Brain microvascular endothelial cell (primary cell): ENCODE measurements around the gene AUNIP.

ENCODE experiments used
- DNase-seq: peaks from one replicate; pipeline ENCODE4 v3.0.0-alpha.2; 2020
- H3K27ac ChIP-seq: fragments of 250-450 bp; sonication (Bioruptor Pico); 2 replicates; pipeline ENCODE4 v1.5.1; 2020; ENCODE audit warnings: mild to moderate bottlenecking, moderate library complexity
- H3K27me3 ChIP-seq: fragments of 250-450 bp; sonication (Bioruptor Pico); replicated peaks from 2 replicates; pipeline ENCODE4 v1.5.1; 2020; ENCODE audit warnings: mild to moderate bottlenecking
- H3K36me3 ChIP-seq: fragments of 250-450 bp; sonication (Bioruptor Pico); replicated peaks from 2 replicates; pipeline ENCODE4 v1.5.1; 2020; ENCODE audit warnings: mild to moderate bottlenecking
- H3K4me3 ChIP-seq: 2 replicates; pipeline ENCODE4 v1.5.1; 2011; ENCODE audit warnings: low read depth, mild to moderate bottlenecking, control low read depth, low read length, moderate library complexity
- in situ Hi-C: cut with HindIII; loops from 2 replicates; pipeline ENCODE4 v1.10.0; 2017; ENCODE audit warnings: low sequenced_read_pairs, low pct_ligation_motif_present
- TF ChIP-seq, protein P1 (sequence below): IDR thresholded peaks from 2 replicates; pipeline ENCODE4 v1.5.1; 2011; ENCODE audit warnings: low read depth, mild to moderate bottlenecking, moderate library complexity, low read length, control low read depth, inconsistent platforms; ENCODE audit errors: missing control alignments

AUNIP gene

DNA sequence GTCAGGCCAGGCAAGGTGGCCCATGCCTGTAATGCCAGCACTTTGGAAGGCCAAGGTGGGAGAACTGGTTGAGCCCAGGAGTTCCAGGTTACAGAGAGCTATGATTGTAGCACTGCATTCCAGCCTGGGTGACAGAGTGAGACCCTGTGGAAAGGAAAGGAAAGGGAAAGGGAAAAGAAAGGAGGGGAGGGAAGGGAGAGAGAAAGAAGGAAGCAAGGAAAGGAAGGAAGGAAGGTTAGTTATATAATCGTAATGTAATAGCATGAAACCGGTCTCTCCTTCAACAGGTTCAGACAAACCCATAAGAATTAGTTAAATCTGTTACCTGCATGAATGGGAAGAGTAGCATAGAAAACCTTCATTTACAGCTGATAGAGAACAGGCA is 17.4 kb upstream of the AUNIP start:
- H3K36me3 ChIP-seq = no peaks in the 10 kb centered on the region
- H3K27me3 ChIP-seq = no peaks in the 10 kb centered on the region
- H3K4me3 ChIP-seq = no peak overlapping the region
- H3K27ac ChIP-seq = no peak overlapping the region
- in situ Hi-C loops = no loop called here
- TF ChIP-seq, protein P1, sequence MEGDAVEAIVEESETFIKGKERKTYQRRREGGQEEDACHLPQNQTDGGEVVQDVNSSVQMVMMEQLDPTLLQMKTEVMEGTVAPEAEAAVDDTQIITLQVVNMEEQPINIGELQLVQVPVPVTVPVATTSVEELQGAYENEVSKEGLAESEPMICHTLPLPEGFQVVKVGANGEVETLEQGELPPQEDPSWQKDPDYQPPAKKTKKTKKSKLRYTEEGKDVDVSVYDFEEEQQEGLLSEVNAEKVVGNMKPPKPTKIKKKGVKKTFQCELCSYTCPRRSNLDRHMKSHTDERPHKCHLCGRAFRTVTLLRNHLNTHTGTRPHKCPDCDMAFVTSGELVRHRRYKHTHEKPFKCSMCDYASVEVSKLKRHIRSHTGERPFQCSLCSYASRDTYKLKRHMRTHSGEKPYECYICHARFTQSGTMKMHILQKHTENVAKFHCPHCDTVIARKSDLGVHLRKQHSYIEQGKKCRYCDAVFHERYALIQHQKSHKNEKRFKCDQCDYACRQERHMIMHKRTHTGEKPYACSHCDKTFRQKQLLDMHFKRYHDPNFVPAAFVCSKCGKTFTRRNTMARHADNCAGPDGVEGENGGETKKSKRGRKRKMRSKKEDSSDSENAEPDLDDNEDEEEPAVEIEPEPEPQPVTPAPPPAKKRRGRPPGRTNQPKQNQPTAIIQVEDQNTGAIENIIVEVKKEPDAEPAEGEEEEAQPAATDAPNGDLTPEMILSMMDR = no peak
- DNase-seq = no peak

DNA sequence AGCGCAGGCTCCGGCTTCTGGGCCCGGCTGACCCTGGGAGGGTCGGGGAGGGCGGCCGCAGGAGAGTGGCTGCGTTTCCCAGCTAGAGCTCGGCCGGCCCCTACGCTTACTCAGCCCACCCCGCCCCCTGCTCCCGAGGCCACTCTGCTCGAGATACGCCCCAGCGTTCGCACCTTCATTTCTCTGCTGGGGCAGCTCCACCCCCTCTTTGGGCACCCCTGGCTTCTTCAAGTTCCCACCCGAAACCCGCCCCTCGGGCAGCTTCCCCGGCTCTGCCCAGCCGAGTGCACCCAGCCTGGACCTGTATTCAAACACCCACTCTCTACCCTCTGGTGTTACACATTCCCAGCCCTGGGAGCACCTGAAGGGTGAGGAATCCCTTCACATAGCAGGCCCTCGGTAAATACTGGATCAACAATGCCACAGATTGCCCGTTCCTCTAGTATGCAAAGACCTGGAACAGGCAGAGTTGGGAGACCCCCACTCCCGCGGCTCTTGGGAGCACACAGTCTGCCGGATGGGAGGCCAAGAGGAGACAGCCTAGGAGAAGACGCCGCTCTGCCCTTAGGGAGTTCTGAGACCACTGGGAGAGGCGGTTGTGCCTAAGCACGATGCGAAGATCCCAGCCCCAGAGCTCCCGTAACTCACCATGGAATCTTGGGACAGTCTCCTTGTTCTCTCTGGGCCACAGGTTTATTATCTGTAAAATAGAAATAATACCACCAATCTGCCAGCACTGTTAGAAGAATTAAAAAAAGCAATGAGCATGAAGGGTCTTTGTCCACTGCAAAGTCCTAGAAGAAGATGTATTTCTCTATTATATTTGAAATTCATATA is 16.8 kb upstream of the AUNIP start:
- TF ChIP-seq, protein P1 = no peak
- DNase-seq = no peak
- no peak overlapping the region for H3K27ac ChIP-seq

DNA sequence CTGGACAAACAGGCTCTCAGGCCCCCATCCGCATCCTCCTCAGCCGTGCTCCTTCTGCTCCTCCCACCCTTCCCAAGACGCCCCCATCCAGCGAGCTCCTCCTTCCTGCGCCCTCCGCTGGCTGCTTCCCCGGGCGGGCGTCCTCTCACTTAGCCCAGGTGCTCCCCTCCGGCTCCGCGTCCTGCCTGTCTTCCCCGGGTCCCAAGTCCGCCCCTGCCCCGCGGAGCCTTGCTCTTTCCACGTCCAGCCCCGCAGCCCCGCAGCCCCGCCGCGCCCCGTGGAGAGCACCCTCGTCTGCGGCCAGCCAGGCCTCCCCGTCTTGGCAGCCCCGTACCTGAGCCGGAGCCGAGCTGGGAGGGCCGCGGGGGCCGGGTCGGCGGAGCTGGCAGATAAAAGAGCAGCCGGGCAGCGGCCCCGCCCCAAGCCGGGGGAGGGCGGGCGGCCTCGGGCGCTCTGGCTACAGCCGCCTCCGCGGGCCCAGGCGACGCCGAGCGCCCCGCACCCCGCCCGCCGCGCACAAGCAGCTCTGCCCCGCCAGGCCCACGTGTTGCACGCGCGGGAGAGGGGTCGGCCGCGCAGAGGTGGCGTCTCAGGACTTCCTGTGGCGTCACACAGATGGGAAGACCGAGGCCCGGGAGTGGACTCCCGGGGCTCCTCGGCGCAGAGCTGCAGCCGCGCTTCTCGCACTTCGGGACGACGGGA is 16.0 kb upstream of the AUNIP start, which contains the start of gene PAQR7:
TSS of gene PAQR7 (minus strand) at position 555 of the 702 bp plus-strand sequence. CDS start 11,869 bp downstream, outside the sequence.
- peak; percentile 44 for DNase-seq
- in situ Hi-C loops = no loop called here
- Histone ChIP-seq H3K4me3 (peak within 1 kb of the TSS; percentile 66), H3K27ac (peak within 1 kb of the TSS; percentile 39), H3K36me3 (peaks cover 2% of the 10 kb centered on the region), H3K27me3 (no peaks in the 10 kb centered on the region)
- TF ChIP-seq, protein P1 = peak; percentile 36

More for the DNA sequence above, 16.8 kb upstream of the AUNIP start:
- H3K4me3 ChIP-seq = peak overlapping the region; percentile 66
- H3K27me3 ChIP-seq = no peaks in the 10 kb centered on the region
- no peaks in the 10 kb centered on the region for H3K36me3 ChIP-seq
- in situ Hi-C loops = no loop called here

DNA sequence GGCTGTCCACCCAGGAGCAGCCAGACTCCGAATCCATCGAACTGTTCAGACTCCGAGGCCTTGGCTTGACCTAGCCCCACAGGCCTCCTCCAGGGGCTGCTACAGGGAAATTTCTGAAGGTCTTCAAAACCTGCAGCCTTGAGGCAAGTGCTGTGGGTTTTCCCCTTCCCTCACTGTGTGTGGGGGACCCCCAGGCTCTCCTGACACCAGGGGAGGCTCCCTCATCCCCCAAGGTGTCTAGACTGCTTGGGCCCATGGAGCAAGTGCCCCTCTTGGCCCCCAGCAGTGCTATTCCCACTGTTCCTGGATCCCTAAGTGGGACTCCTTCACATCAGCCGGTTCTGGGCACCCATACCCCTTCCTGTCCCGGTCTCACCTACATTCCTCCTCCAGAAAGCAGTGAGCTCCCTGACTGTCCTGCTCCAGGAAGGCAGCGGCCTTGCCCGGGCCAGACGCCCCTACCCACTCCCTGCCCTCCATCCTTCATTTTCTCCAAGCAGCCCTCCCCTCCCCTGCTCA is 15.4 kb upstream of the AUNIP start:
- no peak for DNase-seq
- in situ Hi-C loops = no loop called here
- H3K27ac ChIP-seq = no peak overlapping the region

DNA sequence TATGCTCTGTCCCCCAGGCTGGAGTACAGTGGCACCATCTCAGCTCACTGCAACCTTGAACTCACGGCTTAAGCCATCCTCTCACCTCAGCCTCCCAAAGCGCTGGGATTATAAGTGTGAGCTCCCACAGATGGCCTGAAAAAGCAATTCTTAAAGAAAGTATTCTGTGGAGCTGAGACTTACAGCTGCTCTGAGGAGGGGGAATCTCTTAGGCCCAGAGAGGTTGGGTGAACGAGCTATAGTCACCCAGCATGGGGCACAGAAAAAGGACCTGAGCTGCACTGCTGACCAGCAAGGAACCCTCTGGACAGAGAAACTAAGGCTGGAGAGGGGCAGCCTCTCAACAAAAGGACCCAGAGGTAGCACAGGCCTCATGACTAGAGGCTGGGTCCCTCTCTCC is 15.0 kb upstream of the AUNIP start:
- peaks cover 8% of the 10 kb centered on the region for H3K36me3 ChIP-seq
- H3K27ac ChIP-seq = no peak overlapping the region
- H3K27me3 ChIP-seq = no peaks in the 10 kb centered on the region
- no peak for DNase-seq
- TF ChIP-seq, protein P1 = no peak
- in situ Hi-C loops = no loop called here
- peak overlapping the region; percentile 66 for H3K4me3 ChIP-seq

More for the DNA sequence above, 15.4 kb upstream of the AUNIP start:
- TF ChIP-seq, protein P1 = no peak
- H3K27me3 ChIP-seq = no peaks in the 10 kb centered on the region
- peaks cover 8% of the 10 kb centered on the region for H3K36me3 ChIP-seq
- H3K4me3 ChIP-seq = peak overlapping the region; percentile 66
